ENCODE results near the gene CCDC7. TPM values are rescaled to one million over a fixed set of nuclear protein-coding genes. Genes with fewer than 3 reads are reported as not detected.
"Not testable (repeated sequence)": the region's sequence is repeated elsewhere in the genome, so short reads cannot be mapped to it uniquely, and the experiment has no call there.

Gene CCDC7
- total RNA-seq, 2 donors from 2014 or later, result 1.9 to 4.3 TPM

DNA sequence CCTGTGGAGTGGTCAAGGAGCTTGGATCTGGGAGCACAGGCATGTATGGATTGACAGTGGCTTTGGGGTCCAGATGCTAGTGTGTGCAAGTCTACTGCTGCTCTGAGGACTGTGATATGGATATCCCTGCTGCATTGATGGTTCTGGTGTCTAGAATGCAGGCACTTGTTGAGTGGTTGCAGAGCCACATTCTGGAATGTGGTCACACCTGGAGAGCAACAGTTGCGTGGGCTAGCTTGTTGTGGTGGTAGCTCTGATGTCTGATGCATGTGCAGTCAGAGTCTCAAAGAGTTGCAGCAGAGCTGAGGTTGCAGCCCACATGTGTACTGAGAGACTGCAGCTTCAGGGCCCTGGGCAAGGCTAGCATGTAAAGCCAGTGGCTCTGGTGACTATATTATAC is 43.2 kb downstream of the CCDC7 start:
- Histone ChIP-seq H3K4me3 (ENCODE audit: low read length) (no peak overlapping the region), H3K27ac (ENCODE audit: low read depth, low read length) (no peak overlapping the region), H3K4me1 (ENCODE audit: control insufficient read depth, insufficient read depth, low read length) (no peaks in the 10 kb centered on the region), H3K9me3 (ENCODE audit: control insufficient read depth, low read length) (peaks cover 14% of the 10 kb centered on the region), H3K27me3 (ENCODE audit: control insufficient read depth, insufficient read depth, low read length, poor library complexity, severe bottlenecking) (no peaks in the 10 kb centered on the region), H3K36me3 (ENCODE audit: control insufficient read depth, insufficient read depth, low read length) (no peaks in the 10 kb centered on the region), H3K9ac (ENCODE audit: extremely low read depth, low read length, poor library complexity, severe bottlenecking) (no peak overlapping the region)
- no peak for DNase-seq
- peaks cover 26% of the 10 kb centered on the region for H3K36me3 Mint-ChIP-seq (ENCODE audit: low read depth)
- no peak overlapping the region for H3K27ac Mint-ChIP-seq
- TF ChIP-seq, protein P1, sequence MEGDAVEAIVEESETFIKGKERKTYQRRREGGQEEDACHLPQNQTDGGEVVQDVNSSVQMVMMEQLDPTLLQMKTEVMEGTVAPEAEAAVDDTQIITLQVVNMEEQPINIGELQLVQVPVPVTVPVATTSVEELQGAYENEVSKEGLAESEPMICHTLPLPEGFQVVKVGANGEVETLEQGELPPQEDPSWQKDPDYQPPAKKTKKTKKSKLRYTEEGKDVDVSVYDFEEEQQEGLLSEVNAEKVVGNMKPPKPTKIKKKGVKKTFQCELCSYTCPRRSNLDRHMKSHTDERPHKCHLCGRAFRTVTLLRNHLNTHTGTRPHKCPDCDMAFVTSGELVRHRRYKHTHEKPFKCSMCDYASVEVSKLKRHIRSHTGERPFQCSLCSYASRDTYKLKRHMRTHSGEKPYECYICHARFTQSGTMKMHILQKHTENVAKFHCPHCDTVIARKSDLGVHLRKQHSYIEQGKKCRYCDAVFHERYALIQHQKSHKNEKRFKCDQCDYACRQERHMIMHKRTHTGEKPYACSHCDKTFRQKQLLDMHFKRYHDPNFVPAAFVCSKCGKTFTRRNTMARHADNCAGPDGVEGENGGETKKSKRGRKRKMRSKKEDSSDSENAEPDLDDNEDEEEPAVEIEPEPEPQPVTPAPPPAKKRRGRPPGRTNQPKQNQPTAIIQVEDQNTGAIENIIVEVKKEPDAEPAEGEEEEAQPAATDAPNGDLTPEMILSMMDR (conservative IDR thresholded peaks at IDR 0.05), result no peak
- H3K9me3 Mint-ChIP-seq, result peaks cover 67% of the 10 kb centered on the region
- H3K27me3 Mint-ChIP-seq (ENCODE audit: insufficient read depth), result peaks cover 2% of the 10 kb centered on the region
- no peaks in the 10 kb centered on the region for H3K4me1 Mint-ChIP-seq
- 84% methylated on average over 1 of the region's 1 CpG; no CpG with 5 or more reads in 1 of the 2 experiments for WGBS, 2 experiments (ENCODE audit: insufficient coverage in 1 of 2, insufficient read length in 1 of 2)
- H3K4me3 Mint-ChIP-seq, result no peak overlapping the region

- Mint-ChIP-seq H3K9me3 (peaks cover 64% of the 10 kb centered on the region), H3K4me1 (no peaks in the 10 kb centered on the region), H3K36me3 (ENCODE audit: low read depth) (peaks cover 26% of the 10 kb centered on the region), H3K27ac (no peak overlapping the region), H3K27me3 (ENCODE audit: insufficient read depth) (peaks cover 2% of the 10 kb centered on the region), H3K4me3 (no peak overlapping the region)
- no peak for DNase-seq
- Histone ChIP-seq H3K4me3 (ENCODE audit: low read length) (no peak overlapping the region), H3K27ac (ENCODE audit: low read depth, low read length) (no peak overlapping the region), H3K9me3 (ENCODE audit: control insufficient read depth, low read length) (peaks cover 14% of the 10 kb centered on the region), H3K4me1 (ENCODE audit: control insufficient read depth, insufficient read depth, low read length) (no peaks in the 10 kb centered on the region), H3K9ac (ENCODE audit: extremely low read depth, low read length, poor library complexity, severe bottlenecking) (no peak overlapping the region), H3K36me3 (ENCODE audit: control insufficient read depth, insufficient read depth, low read length) (no peaks in the 10 kb centered on the region), H3K27me3 (ENCODE audit: control insufficient read depth, insufficient read depth, low read length, poor library complexity, severe bottlenecking) (no peaks in the 10 kb centered on the region)
- TF ChIP-seq, protein P1 (conservative IDR thresholded peaks at IDR 0.05), result no peak
These were observed 44.0 kb downstream of the CCDC7 start for GRCh38 chr10:32489901-32490300.

GRCh38 chr10:32494562-32494961 is 48.6 kb downstream of the CCDC7 start:
- not testable (repeated sequence) for H3K36me3 ChIP-seq (ENCODE audit: control insufficient read depth, insufficient read depth, low read length); H3K9me3 ChIP-seq (ENCODE audit: control insufficient read depth, low read length); H3K9ac ChIP-seq (ENCODE audit: extremely low read depth, low read length, poor library complexity, severe bottlenecking); H3K27me3 ChIP-seq (ENCODE audit: control insufficient read depth, insufficient read depth, low read length, poor library complexity, severe bottlenecking); H3K4me1 Mint-ChIP-seq; H3K4me3 ChIP-seq (ENCODE audit: low read length); H3K4me1 ChIP-seq (ENCODE audit: control insufficient read depth, insufficient read depth, low read length); DNase-seq; H3K27ac Mint-ChIP-seq; H3K27me3 Mint-ChIP-seq (ENCODE audit: insufficient read depth); H3K4me3 Mint-ChIP-seq; H3K27ac ChIP-seq (ENCODE audit: low read depth, low read length); H3K36me3 Mint-ChIP-seq (ENCODE audit: low read depth)
- 100% methylated on average over 1 of the region's 2 CpGs; no CpG with 5 or more reads in 1 of the 2 experiments for WGBS, 2 experiments (ENCODE audit: insufficient coverage in 1 of 2, insufficient read length in 1 of 2)
- H3K9me3 Mint-ChIP-seq, result peaks cover 45% of the 10 kb centered on the region

- peaks cover 27% of the 10 kb centered on the region for H3K36me3 Mint-ChIP-seq (ENCODE audit: low read depth)
- H3K4me1 Mint-ChIP-seq; H3K27ac ChIP-seq (ENCODE audit: low read depth, low read length); H3K4me3 ChIP-seq (ENCODE audit: low read length); H3K27me3 Mint-ChIP-seq (ENCODE audit: insufficient read depth); H3K4me1 ChIP-seq (ENCODE audit: control insufficient read depth, insufficient read depth, low read length); H3K27ac Mint-ChIP-seq; H3K36me3 ChIP-seq (ENCODE audit: control insufficient read depth, insufficient read depth, low read length); H3K9ac ChIP-seq (ENCODE audit: extremely low read depth, low read length, poor library complexity, severe bottlenecking); H3K9me3 ChIP-seq (ENCODE audit: control insufficient read depth, low read length); H3K27me3 ChIP-seq (ENCODE audit: control insufficient read depth, insufficient read depth, low read length, poor library complexity, severe bottlenecking); DNase-seq; H3K4me3 Mint-ChIP-seq: not testable (repeated sequence)
- peaks cover 66% of the 10 kb centered on the region for H3K9me3 Mint-ChIP-seq
- 92 to 93% methylated on average over 6 to 31 of the region's 31 CpGs for WGBS, 2 experiments (ENCODE audit: insufficient coverage in 1 of 2, insufficient read length in 1 of 2)
These were observed 54.2 kb downstream of the CCDC7 start for GRCh38 chr10:32500136-32500535.

All from endodermal cell (in vitro differentiated cells).